NT2/D1 (cell line): ENCODE measurements around the gene HNRNPD.
"Not testable (repeated sequence)": the region's sequence is repeated elsewhere in the genome, so short reads cannot be mapped to it uniquely, and the experiment has no call there.

Experiments
- DNase-seq: peaks from one replicate; pipeline ENCODE4 v3.0.0-alpha.2; 2011; ENCODE audit warnings: low read depth, low spot score
- H3K27me3 ChIP-seq: 2 replicates; pipeline ENCODE4 v1.6.0; 2011; ENCODE audit warnings: mild to moderate bottlenecking; ENCODE audit not compliant: insufficient read length, insufficient read depth
- H3K36me3 ChIP-seq: 2 replicates; pipeline ENCODE4 v1.6.1; 2011; ENCODE audit warnings: mild to moderate bottlenecking, low read length, mixed read lengths; ENCODE audit not compliant: insufficient read depth, insufficient read length
- H3K4me1 ChIP-seq: 2 replicates; pipeline ENCODE4 v1.5.1; 2011; ENCODE audit not compliant: insufficient read depth, insufficient read length
- H3K4me3 ChIP-seq: 2 replicates; pipeline ENCODE4 v1.5.1; 2011; ENCODE audit warnings: low read depth; ENCODE audit not compliant: insufficient read length
- H3K9ac ChIP-seq: 2 replicates; pipeline ENCODE4 v1.6.0; 2011; ENCODE audit warnings: low read depth; ENCODE audit not compliant: insufficient read length
- H3K9me3 ChIP-seq: 2 replicates; pipeline ENCODE4 v1.5.1; 2011; ENCODE audit warnings: mild to moderate bottlenecking, low read length; ENCODE audit not compliant: insufficient read depth
- SUZ12 ChIP-seq: IDR thresholded peaks from 2 replicates; pipeline ENCODE4 v1.6.1; 2011; ENCODE audit not compliant: insufficient read length, insufficient read depth; ENCODE audit errors: extremely low read depth
- YY1 ChIP-seq: IDR thresholded peaks from 2 replicates; pipeline ENCODE4 v1.6.1; 2011; ENCODE audit not compliant: insufficient read length, insufficient read depth
- ZNF274 ChIP-seq: IDR thresholded peaks from 2 replicates; pipeline ENCODE4 v1.6.1; 2011; ENCODE audit warnings: mild to moderate bottlenecking, low read depth, low read length

Gene HNRNPD

DNA sequence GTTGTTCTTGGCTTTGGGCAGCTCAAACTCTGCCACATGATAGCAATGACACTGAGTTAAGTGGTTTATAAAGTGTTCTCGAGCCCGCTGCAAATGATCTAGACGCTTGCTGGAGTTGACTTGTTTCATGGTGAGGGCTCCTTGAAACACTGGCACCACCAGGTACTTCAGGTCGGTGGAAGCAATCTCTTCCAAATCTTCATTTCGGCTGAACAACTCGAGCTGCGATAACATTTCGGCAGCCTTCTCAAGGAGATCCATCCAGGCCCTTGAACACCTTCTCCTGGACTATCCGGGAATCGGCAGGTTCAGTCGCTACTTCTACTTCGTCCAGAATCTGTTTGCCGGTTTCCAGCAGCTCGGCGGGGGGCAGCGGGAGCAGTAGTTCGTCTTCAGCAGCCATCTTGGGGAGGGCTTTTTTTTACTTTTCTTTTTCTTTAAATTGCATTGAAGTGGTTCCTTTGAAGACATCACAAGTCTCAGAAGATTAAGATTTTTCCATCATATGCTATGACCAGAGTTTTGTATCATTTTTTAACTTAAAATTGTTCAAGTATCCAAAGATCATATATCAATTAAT lies 28.5 kb upstream of the HNRNPD start:
- no peaks in the 10 kb centered on the region for H3K9me3 ChIP-seq
- no peak overlapping the region for H3K4me3 ChIP-seq
- H3K9ac ChIP-seq, result no peak overlapping the region
- no peak for DNase-seq
- H3K4me1 ChIP-seq, result no peaks in the 10 kb centered on the region
- no peaks in the 10 kb centered on the region for H3K36me3 ChIP-seq
- no peaks in the 10 kb centered on the region for H3K27me3 ChIP-seq
- TF ChIP-seq YY1, result no peak
- TF ChIP-seq SUZ12, result no peak
- TF ChIP-seq ZNF274, result no peak

DNA sequence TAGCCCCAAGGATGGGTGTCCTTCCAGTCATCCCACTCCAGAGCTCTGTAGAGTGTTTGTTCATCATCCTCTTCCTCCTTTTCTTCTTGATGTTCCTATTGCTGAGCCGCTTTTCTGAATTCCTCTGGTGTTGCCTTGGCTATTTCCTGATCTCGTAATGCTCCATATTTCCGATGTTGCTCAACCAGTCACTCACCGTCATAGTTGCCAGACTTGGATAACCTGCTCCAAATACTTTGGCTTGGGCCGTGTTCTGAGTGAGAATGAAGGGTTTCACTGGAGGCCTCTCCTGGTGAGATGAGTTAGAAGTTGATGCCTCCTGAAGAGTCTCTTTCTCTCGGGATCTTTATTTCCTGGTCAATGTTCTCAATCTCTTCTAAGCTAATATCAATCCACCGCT lies 27.8 kb upstream of the HNRNPD start:
- TF ChIP-seq YY1 (no peak), ZNF274 (no peak), SUZ12 (no peak)
- H3K4me1 ChIP-seq, result no peaks in the 10 kb centered on the region
- no peaks in the 10 kb centered on the region for H3K27me3 ChIP-seq
- no peak for DNase-seq
- H3K4me3 ChIP-seq, result no peak overlapping the region
- no peaks in the 10 kb centered on the region for H3K9me3 ChIP-seq
- H3K9ac ChIP-seq, result no peak overlapping the region
- H3K36me3 ChIP-seq, result no peaks in the 10 kb centered on the region

DNA sequence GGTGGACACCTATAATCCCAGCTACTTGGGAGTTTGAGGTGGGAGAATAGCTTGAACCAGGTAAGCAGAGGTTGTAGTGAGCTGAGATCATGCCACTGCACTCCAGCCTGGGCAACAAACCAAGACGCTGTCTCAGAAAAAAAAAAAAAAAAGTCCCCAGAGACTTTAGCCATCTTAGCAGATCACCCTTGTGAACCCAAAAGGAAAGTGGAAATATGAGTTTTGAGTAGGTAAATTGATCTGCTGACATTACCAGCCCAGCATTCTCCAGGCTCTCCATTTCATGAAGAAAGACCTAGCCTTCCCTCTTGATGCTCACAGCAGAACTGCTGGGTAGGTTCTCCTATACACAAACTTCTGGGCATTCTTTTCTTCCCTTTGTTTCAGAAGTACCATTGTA lies 24.5 kb upstream of the HNRNPD start:
- no peak for TF ChIP-seq YY1
- TF ChIP-seq SUZ12, result no peak
- no peak for TF ChIP-seq ZNF274
- Histone ChIP-seq H3K9me3 (no peaks in the 10 kb centered on the region), H3K9ac (no peak overlapping the region), H3K27me3 (no peaks in the 10 kb centered on the region), H3K4me1 (no peaks in the 10 kb centered on the region), H3K36me3 (no peaks in the 10 kb centered on the region), H3K4me3 (no peak overlapping the region)
- DNase-seq, result no peak

DNA sequence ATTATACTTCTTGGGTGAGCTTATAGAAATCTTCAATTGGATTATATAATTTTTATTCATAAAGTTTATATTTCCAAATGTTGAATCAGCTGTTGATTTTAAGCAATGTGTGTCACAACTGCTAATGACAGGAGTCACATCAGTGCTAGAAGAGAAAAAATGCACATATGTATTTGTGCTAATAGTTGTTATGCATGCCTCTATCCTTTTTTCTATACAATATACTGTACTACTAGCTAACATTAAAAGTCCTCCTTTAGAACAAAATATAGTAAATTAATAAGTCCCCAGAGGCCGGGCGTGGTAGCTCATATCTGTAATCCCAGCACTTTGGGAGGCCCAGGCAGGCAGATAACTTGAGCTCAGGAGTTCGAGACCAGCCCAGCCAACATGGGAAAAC lies 23.7 kb upstream of the HNRNPD start:
- H3K9ac ChIP-seq, result no peak overlapping the region
- H3K4me1 ChIP-seq, result no peaks in the 10 kb centered on the region
- H3K9me3 ChIP-seq, result no peaks in the 10 kb centered on the region
- DNase-seq, result no peak
- no peaks in the 10 kb centered on the region for H3K36me3 ChIP-seq
- no peak overlapping the region for H3K4me3 ChIP-seq
- H3K27me3 ChIP-seq, result no peaks in the 10 kb centered on the region
- no peak for TF ChIP-seq ZNF274
- no peak for TF ChIP-seq YY1
- no peak for TF ChIP-seq SUZ12

DNA sequence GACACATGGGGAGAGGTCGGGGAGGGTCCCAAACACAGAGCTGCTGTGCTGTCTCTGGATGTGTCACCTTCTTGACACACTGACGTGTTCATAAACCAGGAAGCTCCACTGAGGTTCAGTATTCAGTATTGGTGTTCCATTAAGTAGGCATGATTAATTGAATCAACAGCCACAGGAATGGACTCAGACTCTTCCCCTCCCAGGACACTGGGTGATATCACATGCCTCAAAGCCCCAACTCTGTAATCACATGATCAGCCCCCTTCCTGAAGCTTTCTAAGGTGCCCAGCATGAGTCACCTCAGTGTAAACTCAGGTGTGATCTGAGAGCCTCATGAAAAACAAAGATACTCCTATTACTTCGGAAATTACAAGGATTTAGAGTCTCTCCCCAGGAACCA lies 21.1 kb upstream of the HNRNPD start:
- no peak for DNase-seq
- Histone ChIP-seq H3K9ac (no peak overlapping the region), H3K27me3 (no peaks in the 10 kb centered on the region), H3K36me3 (no peaks in the 10 kb centered on the region), H3K9me3 (no peaks in the 10 kb centered on the region), H3K4me3 (no peak overlapping the region), H3K4me1 (no peaks in the 10 kb centered on the region)
- TF ChIP-seq SUZ12, result no peak
- no peak for TF ChIP-seq YY1
- no peak for TF ChIP-seq ZNF274

DNA sequence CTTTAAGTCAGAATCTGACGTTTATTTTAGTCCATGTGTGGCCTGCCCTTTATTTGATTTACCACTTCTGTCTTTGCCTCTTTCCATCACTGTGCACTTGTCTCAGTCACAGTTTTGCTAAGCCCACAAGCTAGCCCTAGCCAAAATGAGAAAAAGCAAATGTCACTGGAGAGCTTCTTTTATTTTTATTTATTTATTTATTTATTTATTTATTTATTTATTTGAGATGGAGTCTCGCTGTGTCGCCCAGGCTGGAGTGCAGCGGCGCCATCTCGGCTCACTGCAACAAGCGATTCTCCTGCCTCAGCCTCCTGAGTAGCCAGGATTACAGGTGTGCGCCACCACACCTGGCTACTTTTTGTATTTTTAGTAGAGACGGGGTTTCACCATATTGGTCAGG lies 16.3 kb upstream of the HNRNPD start:
- not testable (repeated sequence) for H3K4me1 ChIP-seq, H3K9ac ChIP-seq, DNase-seq, H3K4me3 ChIP-seq, H3K27me3 ChIP-seq, H3K36me3 ChIP-seq
- H3K9me3 ChIP-seq, result peaks cover 11% of the 10 kb centered on the region

DNA sequence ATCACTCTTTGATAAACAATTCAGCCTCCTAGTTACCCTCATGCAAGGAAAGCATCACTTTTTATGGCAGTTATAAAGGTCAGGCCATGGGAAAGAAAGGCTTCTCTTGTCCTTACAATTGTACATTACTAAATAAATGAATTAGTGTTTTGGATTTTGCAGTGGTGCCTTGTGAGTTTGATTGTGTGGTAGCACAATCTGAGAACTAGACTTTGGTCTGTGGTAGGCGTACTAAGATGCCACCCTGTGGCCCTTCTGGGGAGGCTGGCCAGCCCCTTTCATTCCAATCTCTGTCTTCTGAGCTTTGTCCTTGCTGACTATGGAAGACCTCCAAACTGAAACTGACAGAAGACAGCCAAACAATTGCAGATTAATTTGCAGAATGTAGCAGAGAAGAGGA lies 14.6 kb upstream of the HNRNPD start:
- Histone ChIP-seq H3K9me3 (peaks cover 12% of the 10 kb centered on the region), H3K9ac (no peak overlapping the region), H3K36me3 (no peaks in the 10 kb centered on the region), H3K27me3 (no peaks in the 10 kb centered on the region), H3K4me3 (no peak overlapping the region), H3K4me1 (no peaks in the 10 kb centered on the region)
- no peak for DNase-seq
- TF ChIP-seq ZNF274 (no peak), YY1 (no peak), SUZ12 (no peak)

DNA sequence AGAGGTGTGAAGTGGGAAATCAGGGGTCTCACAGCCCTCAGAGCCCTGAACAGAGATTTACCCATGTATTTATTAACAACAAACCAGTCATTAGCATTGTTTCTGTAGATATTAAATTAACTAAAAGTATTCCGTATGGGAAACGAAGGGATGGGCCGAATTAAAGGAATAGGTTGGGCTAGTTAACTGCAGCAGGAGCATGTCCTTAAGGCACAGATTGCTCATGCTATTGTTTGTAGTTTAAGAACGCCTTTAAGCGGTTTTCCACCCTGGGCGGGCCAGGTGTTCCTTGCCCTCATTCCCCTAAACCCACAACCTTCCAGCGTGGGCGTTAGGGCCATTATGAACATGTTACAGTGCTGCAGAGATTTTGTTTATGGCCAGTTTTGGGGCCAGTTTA lies 12.5 kb upstream of the HNRNPD start:
- not testable (repeated sequence) for H3K36me3 ChIP-seq, DNase-seq, H3K9ac ChIP-seq, H3K27me3 ChIP-seq, H3K4me1 ChIP-seq, H3K4me3 ChIP-seq
- peaks cover 14% of the 10 kb centered on the region for H3K9me3 ChIP-seq
